Stomach (tissue), 4 donors: ENCODE measurements around the gene SDCBP2.

Experiments
- CTCF ChIP-seq, 7 experiments: fragments of 450-650 bp in 4 of 7; fragments of 200-600 bp in 3 of 7; sonication (generic) in 3 of 7; IDR thresholded peaks; one replicate each; pipeline ENCODE4 v1.5.1; 2016 to 2019; ENCODE audit warnings: antibody characterized with exemption in 7 of 7, control low read depth in 2 of 7, mild to moderate bottlenecking in 1 of 7
- EP300 ChIP-seq: sonication (generic); formaldehyde crosslinking; IDR thresholded peaks from one replicate; pipeline ENCODE4 v1.6.1; 2017; ENCODE audit warnings: antibody characterized with exemption
- POLR2A ChIP-seq, 4 donors: fragments of 450-650 bp; IDR thresholded peaks; one replicate each; pipeline ENCODE4 v1.6.1; 2016; ENCODE audit warnings: antibody characterized with exemption in 4 of 4, control low read depth in 2 of 4, mild to moderate bottlenecking in 1 of 4, moderate library complexity in 1 of 4
- POLR2AphosphoS5 ChIP-seq, 3 donors: sonication (generic); formaldehyde crosslinking; IDR thresholded peaks; one replicate each; pipeline ENCODE4 v1.6.1; 2016; ENCODE audit warnings: antibody characterized with exemption in 3 of 3

GRCh38 chr20:1377341-1377871 is 48.5 kb upstream of the SDCBP2 start:
- TF ChIP-seq CTCF (IDR thresholded peaks at IDR 0.05) (no peak), POLR2A (IDR thresholded peaks at IDR 0.05) (no peak), POLR2AphosphoS5 (IDR thresholded peaks at IDR 0.05) (no peak), EP300 (no peak)
